Lung microvascular endothelial cell (primary cell): ENCODE data around the gene ZNF560. TPM values are rescaled to one million over a fixed set of nuclear protein-coding genes. Genes with fewer than 3 reads are reported as not detected.

Source experiments
- DNase-seq, 2 donors: peaks; one replicate each; pipeline versions ENCODE4 v3.0.0 to v3.0.0-alpha.2; 2010; ENCODE audit warnings: low read depth in 2 of 2
- total RNA-seq: library from RNA; depleted of rRNA; stranded (reverse); fragments of >200 nt; gene quantifications from 2 replicates; pipeline ENCODE4 v1.2.1, GENCODE V29; 2014

Gene ZNF560
- total RNA-seq, 1 donor from 2014 or later = under 0.01 TPM

DNA sequence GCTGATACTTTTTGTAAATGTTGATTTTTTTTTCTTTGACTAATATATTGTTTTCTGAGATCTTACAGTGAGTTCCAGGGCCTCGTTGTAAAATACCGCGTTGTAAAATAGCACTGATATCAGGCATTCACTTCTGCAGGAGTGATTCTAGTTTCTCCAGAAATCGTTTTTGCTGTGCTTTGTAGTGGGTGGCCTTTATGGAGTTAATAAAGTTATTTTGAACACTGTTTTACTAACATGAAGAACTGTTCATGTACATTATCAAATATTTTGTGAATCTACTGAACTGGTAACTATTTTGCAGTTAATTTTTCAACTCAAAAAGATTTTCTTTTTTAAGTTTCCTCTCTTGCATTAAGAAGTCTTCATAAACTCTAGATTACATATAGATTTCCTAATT is 62.1 kb downstream of the ZNF560 start:
- no peak for DNase-seq

DNA sequence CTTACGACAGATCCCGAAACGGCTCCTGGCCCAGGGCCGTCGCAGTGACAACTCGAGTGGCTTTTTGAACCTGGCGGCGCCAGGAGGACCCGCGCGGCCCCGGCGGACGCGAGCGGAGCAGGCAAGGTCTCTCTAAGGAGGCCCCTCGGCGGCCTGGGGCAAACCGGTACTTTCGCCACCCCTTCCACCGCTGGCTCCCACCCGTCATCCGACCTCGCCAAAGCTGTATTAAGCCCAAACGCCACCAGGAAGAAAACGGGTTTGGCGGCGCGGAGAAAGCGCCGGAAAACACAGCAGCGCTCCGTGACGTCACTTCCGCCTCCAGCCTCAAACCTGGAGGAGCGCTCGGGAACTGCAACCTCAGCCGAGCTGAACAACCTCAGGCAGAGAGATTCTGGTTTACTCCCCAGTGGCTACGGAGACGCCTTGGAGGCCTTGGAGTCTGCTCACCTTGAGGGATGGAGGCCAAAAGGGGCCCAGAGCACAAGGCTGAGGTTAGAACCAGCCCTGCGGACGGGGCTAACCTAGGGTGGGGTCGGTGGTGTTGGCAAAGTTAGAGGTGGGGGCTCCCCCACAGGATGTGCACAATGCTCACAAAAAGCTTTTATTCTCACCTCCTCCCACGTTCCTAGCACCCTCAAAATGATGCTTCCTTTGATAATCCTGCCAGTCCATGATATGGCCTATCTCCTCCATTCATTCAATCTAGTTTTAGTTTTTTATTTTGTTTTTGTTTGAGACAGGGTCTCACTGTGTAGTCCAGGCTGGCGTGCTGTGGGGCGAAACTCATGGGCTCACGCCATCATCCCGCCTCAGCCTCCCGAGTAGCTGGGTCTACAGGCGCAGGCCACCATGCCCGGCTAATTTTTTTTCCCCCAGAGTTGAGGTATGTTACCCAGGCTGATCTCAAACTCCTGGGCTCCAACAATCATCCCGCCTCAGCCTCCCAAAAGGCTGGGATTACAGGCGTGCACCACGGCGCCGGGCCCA is 62.8 kb downstream of the ZNF560 start, which contains the start of gene ZNF266:
Gene ZNF266, minus strand, starts transcription at position 295 of the 990 bp plus-strand sequence. CDS start 15,484 bp downstream, outside the sequence.
- peak; percentile 93 to 94 for DNase-seq

DNA sequence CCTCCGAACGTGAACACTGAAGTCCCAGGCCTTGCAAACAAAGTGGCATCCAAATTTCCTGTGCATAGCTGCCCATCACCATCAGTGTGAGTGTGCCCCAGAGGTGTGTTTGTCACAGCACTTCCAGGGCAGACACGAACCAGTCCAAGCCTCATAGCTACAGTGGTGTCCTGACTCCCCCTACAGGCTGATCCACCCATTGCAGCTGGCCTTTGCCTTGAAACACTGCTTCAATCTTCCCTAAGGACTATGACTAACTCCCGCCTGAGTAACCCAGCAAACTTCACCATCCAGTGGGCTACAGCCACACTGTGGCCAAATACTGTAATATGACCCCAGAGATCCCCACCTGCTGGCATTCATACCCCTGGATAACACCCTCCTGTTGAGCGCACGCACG is 66.9 kb downstream of the ZNF560 start:
- DNase-seq = peak; percentile 12 to 39

DNA sequence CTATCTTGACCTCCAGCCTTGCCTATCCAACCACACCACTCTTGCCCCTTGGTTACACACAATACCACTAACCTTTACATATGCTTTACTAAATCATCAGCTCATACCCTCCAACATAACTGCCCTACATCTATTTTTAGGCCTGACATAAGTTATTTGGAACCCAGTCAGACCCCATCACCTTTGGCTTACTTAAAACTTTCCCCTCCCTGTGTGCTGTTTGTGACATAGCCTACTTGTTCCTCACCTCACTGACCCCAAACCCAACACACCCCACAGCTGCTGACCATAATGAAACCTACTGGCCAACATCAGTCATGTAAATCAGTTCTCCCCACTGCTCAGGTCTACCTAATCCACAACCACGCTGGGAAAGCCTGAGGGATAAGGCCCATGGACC is 68.0 kb downstream of the ZNF560 start:
- DNase-seq = no peak

DNA sequence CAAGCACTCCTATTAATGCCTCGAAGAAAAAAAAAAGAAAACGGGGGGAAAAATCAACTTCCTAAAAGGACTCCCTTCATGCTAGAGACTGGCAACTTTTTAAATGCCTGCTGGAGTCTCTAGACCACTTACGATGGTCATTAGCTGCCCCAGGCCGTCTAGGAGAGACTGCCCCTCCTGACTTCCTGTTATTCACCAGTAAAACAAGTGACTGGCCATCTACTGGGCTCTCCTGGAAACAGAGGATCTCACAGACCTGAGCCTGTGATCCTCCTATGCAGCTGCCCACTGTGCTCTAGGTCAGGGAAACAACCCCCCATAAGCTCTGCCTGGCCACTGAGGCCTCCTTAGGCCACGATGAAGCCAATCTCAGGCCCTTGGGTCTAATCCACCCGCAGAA is 70.5 kb downstream of the ZNF560 start:
- peak in 1 of 2 donors; percentile 6 for DNase-seq

Other genes with a start within 250 kb of the ZNF560 start
- not detected in 2 replicates for gene OR7E24, start 247.7 kb downstream of the ZNF560 start, total RNA-seq
- gene ZNF699, start 188.8 kb downstream of the ZNF560 start, total RNA-seq = 3.9 and 5.6 TPM in 2 replicates
- gene ZNF559, start 174.4 kb downstream of the ZNF560 start, total RNA-seq = 7.4 and 8.3 TPM in 2 replicates
- gene ZNF177, start 135.6 kb downstream of the ZNF560 start, total RNA-seq = 0.44 and 0.60 TPM in 2 replicates
- 6.8 and 8.5 TPM in 2 replicates for gene ZNF266, start 63.0 kb downstream of the ZNF560 start, total RNA-seq
- 12.0 and 14.5 TPM in 2 replicates for gene ZNF426, start 40.0 kb upstream of the ZNF560 start, total RNA-seq
- 17.9 and 30.2 TPM in 2 replicates for gene ZNF121, start 85.9 kb upstream of the ZNF560 start, total RNA-seq
- 17.0 and 25.0 TPM in 2 replicates for gene ZNF561, start 122.6 kb upstream of the ZNF560 start, total RNA-seq
- gene ZNF562, start 176.5 kb upstream of the ZNF560 start, total RNA-seq = 9.8 and 27.2 TPM in 2 replicates